HCT116 (cell line): Measurements from ENCODE around the gene VAMP8. TPM values are rescaled to one million over a fixed set of nuclear protein-coding genes. Genes with fewer than 3 reads are reported as not detected.

Experiments used
- ATAC-seq: fragments of 200-7000 bp; cut with Tn5 transposase; 2 replicates; pipeline ENCODE4 v1.9.1; 2020; ENCODE audit warnings: mild to moderate bottlenecking, moderate library complexity
- BruUV-seq: library from RNA; stranded (reverse); fragments of 400-500 nt; replicated peaks from 2 replicates; lab custom pipeline; 2021; lab: Mats Ljungman, UMichigan
- CTCF ChIA-PET: fragments of 300-600 bp; sonication (Branson Sonifier 250); formaldehyde crosslinking; loops from one replicate; lab custom pipeline; 2021; ENCODE audit warnings: antibody characterized with exemption; lab: Charles Lee
- POLR2A ChIA-PET: fragments of 300-600, 350-600 bp; sonication (Branson Sonifier 250); formaldehyde crosslinking; loops from one replicate; lab custom pipeline; 2021; ENCODE audit warnings: antibody characterized with exemption; lab: Charles Lee
- RAD21 ChIA-PET, 2 experiments: fragments of 300-600 bp; sonication (Branson Sonifier 250); formaldehyde crosslinking; loops; one replicate each; lab custom pipeline; 2023; ENCODE audit warnings: low total read pairs in 2 of 2; ENCODE audit not compliant: uncharacterized antibody in 2 of 2, unreplicated experiment in 2 of 2, low non-redundant PET in 1 of 2; lab: Charles Lee
- DNase-seq: peaks from one replicate; pipeline ENCODE4 v3.0.0-alpha.2; 2010; ENCODE audit warnings: low read depth, low spot score
- H2AFZ ChIP-seq: fragments of 200-600 bp; shearing (Covaris generic), sonication (generic); 2 replicates; pipeline ENCODE4 v1.6.1; 2017; ENCODE audit warnings: low read depth, mixed run types, mixed read lengths, antibody characterized with exemption, low read length; ENCODE audit not compliant: poor library complexity, severe bottlenecking
- H3K27ac ChIP-seq: 2 replicates; pipeline ENCODE4 v1.5.1; 2012; ENCODE audit warnings: low read depth, low read length
- H3K27me3 ChIP-seq: fragments of 200-600 bp; sonication (generic); 2 replicates; pipeline ENCODE4 v1.6.1; 2016; ENCODE audit warnings: mixed run types, low read length, mixed read lengths; ENCODE audit not compliant: insufficient read depth
- H3K36me3 ChIP-seq, 2 experiments: fragments of 200-500 bp in 1 of 2; fragments of 200-600 bp in 1 of 2; sonication (Bioruptor generic) in 1 of 2; sonication (generic) in 1 of 2; 2 replicates each; pipeline versions ENCODE4 v1.5.1 to v1.6.1; 2014 to 2016; ENCODE audit warnings: low read length in 2 of 2, inconsistent platforms in 1 of 2, mixed read lengths in 1 of 2, mixed run types in 1 of 2; ENCODE audit not compliant: insufficient read depth in 2 of 2, control insufficient read depth in 1 of 2
- H3K4me1 ChIP-seq, 2 experiments: fragments of 200-600 bp in 1 of 2; sonication (generic) in 1 of 2; 2 replicates each; pipeline versions ENCODE4 v1.5.1 to v1.6.1; 2012 to 2017; ENCODE audit warnings: low read length in 2 of 2, inconsistent platforms in 1 of 2, mild to moderate bottlenecking in 1 of 2, mixed read lengths in 1 of 2, mixed run types in 1 of 2, moderate library complexity in 1 of 2; ENCODE audit not compliant: insufficient read depth in 2 of 2, control insufficient read depth in 1 of 2
- H3K4me2 ChIP-seq: fragments of 200-600 bp; sonication (generic); 2 replicates; pipeline ENCODE4 v1.6.1; 2017; ENCODE audit warnings: mixed run types, low read length, mixed read lengths
- H3K4me3 ChIP-seq, 2 experiments: fragments of 200-600 bp in 1 of 2; sonication (generic) in 1 of 2; replicated peaks in 1 of 2; 2 replicates each; pipeline ENCODE4 v1.5.1; 2011 to 2016; ENCODE audit warnings: low read length in 2 of 2, control low read depth in 1 of 2, low read depth in 1 of 2, mild to moderate bottlenecking in 1 of 2, mixed read lengths in 1 of 2, mixed run types in 1 of 2
- H3K79me2 ChIP-seq: fragments of 200-600 bp; sonication (generic); 2 replicates; pipeline ENCODE4 v1.6.1; 2017; ENCODE audit warnings: mild to moderate bottlenecking, mixed run types, low read length, moderate library complexity, mixed read lengths; ENCODE audit not compliant: insufficient read depth
- H3K9ac ChIP-seq: fragments of 200-600 bp; sonication (generic); 2 replicates; pipeline ENCODE4 v1.6.1; 2016; ENCODE audit warnings: low read length, mixed read lengths
- H3K9me2 ChIP-seq: fragments of 200-600 bp; sonication (generic), shearing (Covaris generic); 2 replicates; pipeline ENCODE4 v1.6.1; 2017; ENCODE audit warnings: mixed run types, mild to moderate bottlenecking, moderate library complexity; ENCODE audit not compliant: insufficient read depth
- H3K9me3 ChIP-seq, 2 experiments: fragments of 200-500 bp in 1 of 2; fragments of 200-600 bp in 1 of 2; sonication (Bioruptor generic) in 1 of 2; sonication (generic) in 1 of 2; 2 replicates each; pipeline ENCODE4 v1.6.1; 2014 to 2017; ENCODE audit warnings: low read length in 2 of 2, mixed read lengths in 2 of 2, inconsistent platforms in 1 of 2, low read depth in 1 of 2, mild to moderate bottlenecking in 1 of 2, mixed run types in 1 of 2, moderate library complexity in 1 of 2; ENCODE audit not compliant: control insufficient read depth in 1 of 2, insufficient read depth in 1 of 2
- H4K20me1 ChIP-seq: fragments of 200-600 bp; sonication (generic), shearing (Covaris generic); 2 replicates; pipeline ENCODE4 v1.6.1; 2017; ENCODE audit warnings: mixed run types, mild to moderate bottlenecking, moderate library complexity; ENCODE audit not compliant: insufficient read depth
- ELF1 ChIP-seq: IDR thresholded peaks from 2 replicates; pipeline ENCODE4 v1.6.1; 2012; ENCODE audit warnings: low read depth, borderline replicate concordance
- EZH2 ChIP-seq: fragments of 200-600 bp; sonication (generic); IDR thresholded peaks from 2 replicates; pipeline ENCODE4 v1.6.1; 2017; ENCODE audit warnings: antibody characterized with exemption, mixed run types
- EZH2phosphoT487 ChIP-seq: fragments of 200-600 bp; IDR thresholded peaks from 2 replicates; pipeline ENCODE4 v1.6.1; 2018; ENCODE audit warnings: antibody characterized with exemption, borderline replicate concordance
- FOSL1 ChIP-seq: IDR thresholded peaks from 2 replicates; pipeline ENCODE4 v1.6.1; 2012; ENCODE audit warnings: low read depth
- MAX ChIP-seq: IDR thresholded peaks from 2 replicates; pipeline ENCODE4 v1.6.1; 2012
- POLR2AphosphoS5 ChIP-seq: IDR thresholded peaks from 2 replicates; pipeline ENCODE4 v1.6.1; 2011; ENCODE audit warnings: mild to moderate bottlenecking, low read depth, low read length, moderate library complexity
- RAD21 ChIP-seq: IDR thresholded peaks from 2 replicates; pipeline ENCODE4 v1.6.1; 2012; ENCODE audit warnings: low read depth, mild to moderate bottlenecking
- SIN3A ChIP-seq: IDR thresholded peaks from 2 replicates; pipeline ENCODE4 v1.6.1; 2012; ENCODE audit warnings: low read depth
- SP1 ChIP-seq: IDR thresholded peaks from 2 replicates; pipeline ENCODE4 v1.6.1; 2012; ENCODE audit warnings: low read depth
- SRF ChIP-seq: IDR thresholded peaks from 2 replicates; pipeline ENCODE4 v1.6.1; 2012; ENCODE audit warnings: low read depth
- TCF7L2 ChIP-seq: IDR thresholded peaks from 2 replicates; pipeline ENCODE4 v1.7.0; 2011; ENCODE audit warnings: borderline replicate concordance, inconsistent platforms; ENCODE audit not compliant: insufficient read depth, insufficient read length; ENCODE audit errors: extremely low read depth
- YY1 ChIP-seq: IDR thresholded peaks from 2 replicates; pipeline ENCODE4 v1.6.1; 2011; ENCODE audit warnings: low read length, low read depth, moderate library complexity, mild to moderate bottlenecking; ENCODE audit not compliant: insufficient replicate concordance; ENCODE audit errors: extremely low read depth
- ZFX ChIP-seq: fragments of 450-650 bp; IDR thresholded peaks from 2 replicates; pipeline ENCODE4 v1.6.1; 2017
- ZNF274 ChIP-seq: fragments of 200-500 bp; sonication (Bioruptor generic); IDR thresholded peaks from 2 replicates; pipeline ENCODE4 v1.6.1; 2014; ENCODE audit warnings: mild to moderate bottlenecking, low read depth, low read length, inconsistent platforms
- intact Hi-C: fragments of 100-400 bp; cut with micrococcal nuclease; formaldehyde crosslinking; loops from 2 replicates; pipeline ENCODE4 v1.10.0; 2022
- total RNA-seq: library from RNA; stranded (reverse); gene quantifications from one replicate; pipeline ENCODE4 v1.2.1, GENCODE V29; 2021; ENCODE audit not compliant: unreplicated experiment
- TF ChIP-seq, protein P1 (sequence below): IDR thresholded peaks from 2 replicates; pipeline ENCODE4 v1.6.1; 2011; ENCODE audit warnings: mild to moderate bottlenecking, low read length, moderate library complexity; ENCODE audit not compliant: insufficient replicate concordance; ENCODE audit errors: extremely low read depth
- TF ChIP-seq, protein P2 (sequence below), 3 experiments: fragments of 200-600 bp in 1 of 3; sonication (generic) in 1 of 3; IDR thresholded peaks in 2 of 3; conservative IDR thresholded peaks in 1 of 3; 2 replicates each; pipeline ENCODE4 v1.5.1; 2012 to 2017; ENCODE audit warnings: low read depth in 2 of 3, low read length in 2 of 3, antibody characterized with exemption in 1 of 3, borderline replicate concordance in 1 of 3, control low read depth in 1 of 3, mild to moderate bottlenecking in 1 of 3, mixed read lengths in 1 of 3, mixed run types in 1 of 3, moderate library complexity in 1 of 3; ENCODE audit not compliant: insufficient read depth in 1 of 3
- TF ChIP-seq, protein P3 (sequence below): IDR thresholded peaks from 2 replicates; pipeline ENCODE4 v1.6.1; 2012; ENCODE audit warnings: low read depth

Gene VAMP8
- total RNA-seq, 1 experiment from 2014 or later: 52.6 TPM

DNA sequence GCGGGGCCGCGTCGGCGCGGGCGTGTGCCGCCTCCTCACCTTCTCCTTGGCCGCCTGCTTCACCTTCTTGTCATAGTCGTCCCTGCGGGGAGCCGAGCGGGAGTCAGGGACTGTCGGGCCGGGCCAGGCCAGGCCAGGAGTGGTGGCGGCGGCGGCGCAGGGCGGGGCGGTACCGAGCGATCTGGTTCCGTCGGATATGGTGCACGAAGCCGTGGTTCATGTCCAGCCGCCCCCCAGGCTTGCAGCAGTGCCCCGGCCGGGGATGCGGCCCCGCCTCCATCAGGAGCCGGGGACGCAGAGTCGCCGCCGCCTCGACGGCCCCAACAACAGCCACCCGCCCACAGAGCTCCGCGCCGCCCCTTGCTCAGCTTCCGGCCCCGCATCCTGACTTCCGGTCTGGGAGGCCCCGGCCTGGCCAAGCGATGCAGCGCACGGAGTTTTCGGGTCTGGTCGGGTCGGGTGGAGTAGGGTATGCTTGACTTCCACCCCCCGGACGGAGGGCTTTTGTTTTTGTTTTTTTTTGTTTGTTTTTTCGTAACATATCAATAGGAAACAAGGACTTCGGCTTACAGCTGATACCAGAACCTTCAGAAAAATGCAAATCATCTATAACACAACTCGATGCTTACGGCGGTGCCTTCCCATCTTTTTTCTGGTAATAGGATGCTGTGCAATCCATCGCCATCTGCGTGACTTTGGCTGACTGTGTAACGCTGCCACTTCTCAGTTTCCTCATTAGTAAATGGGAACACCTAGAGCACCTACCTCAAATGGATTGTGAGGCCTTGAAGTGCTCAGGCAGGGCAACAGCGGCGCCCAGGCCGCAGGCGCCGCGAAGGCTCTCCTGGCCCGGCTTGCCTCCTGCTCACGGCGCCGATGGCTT lies 34.6 kb downstream of the VAMP8 start, which contains the start of gene C2orf68:
Gene C2orf68 (minus strand): TSS at position 362 of the 883 bp plus-strand sequence. CDS start 82 bp downstream, at position 280.
- peak; percentile 81 for DNase-seq
- POLR2A ChIA-PET: interaction anchor here (0.6 to 1.3 kb wide), 15 partner anchors 9 to 258 kb away, joined by 3 to 20 read pairs (median 3); partner anchors contain the start of genes GGCX, RETSAT, RNF181 and TMEM150A
- Histone ChIP-seq H3K9ac (peak within 1 kb of the TSS; percentile 86), H3K79me2 (peaks cover 33% of the 10 kb centered on the region), H3K9me2 (no peaks in the 10 kb centered on the region), H3K9me3 (no peaks in the 10 kb centered on the region), H3K36me3 (peaks cover 6 to 16% of the 10 kb centered on the region in 2 experiments), H4K20me1 (no peaks in the 10 kb centered on the region), H3K4me2 (peak within 1 kb of the TSS; percentile 93), H3K27me3 (no peaks in the 10 kb centered on the region), H3K4me3 (peak within 1 kb of the TSS; percentile 93 to 98), H2AFZ (no peak within 1 kb of the TSS), H3K4me1 (peaks cover 10 to 29% of the 10 kb centered on the region in 2 experiments), H3K27ac (peak within 1 kb of the TSS; percentile 87)
- RAD21 ChIA-PET: no interaction called here
- peak; percentile 76 for ATAC-seq
- TSS peak; percentile 90 for BruUV-seq
- intact Hi-C loops: loop anchor here (5.0 kb wide), 2 partner anchors 260 to 325 kb away; partner anchors contain the start of genes ELMOD3 and RETSAT
- CTCF ChIA-PET: interaction anchor here (1.3 to 1.5 kb wide), 2 partner anchors 9 to 25 kb away, joined by 3 to 5 read pairs; partner anchors contain the start of gene TMEM150A
- TF ChIP-seq EZH2phosphoT487 (no peak), TCF7L2 (no peak), ZFX (peak; percentile 95), EZH2 (no peak), ELF1 (no peak; the same call in 1 of the 2 replicates), MAX (peak; percentile 80), YY1 (no peak), POLR2AphosphoS5 (peak; percentile 99), FOSL1 (no peak), SP1 (peak; percentile 79), RAD21 (no peak), SRF (no peak), ZNF274 (no peak), SIN3A (peak; percentile 86)
- TF ChIP-seq, protein P1, sequence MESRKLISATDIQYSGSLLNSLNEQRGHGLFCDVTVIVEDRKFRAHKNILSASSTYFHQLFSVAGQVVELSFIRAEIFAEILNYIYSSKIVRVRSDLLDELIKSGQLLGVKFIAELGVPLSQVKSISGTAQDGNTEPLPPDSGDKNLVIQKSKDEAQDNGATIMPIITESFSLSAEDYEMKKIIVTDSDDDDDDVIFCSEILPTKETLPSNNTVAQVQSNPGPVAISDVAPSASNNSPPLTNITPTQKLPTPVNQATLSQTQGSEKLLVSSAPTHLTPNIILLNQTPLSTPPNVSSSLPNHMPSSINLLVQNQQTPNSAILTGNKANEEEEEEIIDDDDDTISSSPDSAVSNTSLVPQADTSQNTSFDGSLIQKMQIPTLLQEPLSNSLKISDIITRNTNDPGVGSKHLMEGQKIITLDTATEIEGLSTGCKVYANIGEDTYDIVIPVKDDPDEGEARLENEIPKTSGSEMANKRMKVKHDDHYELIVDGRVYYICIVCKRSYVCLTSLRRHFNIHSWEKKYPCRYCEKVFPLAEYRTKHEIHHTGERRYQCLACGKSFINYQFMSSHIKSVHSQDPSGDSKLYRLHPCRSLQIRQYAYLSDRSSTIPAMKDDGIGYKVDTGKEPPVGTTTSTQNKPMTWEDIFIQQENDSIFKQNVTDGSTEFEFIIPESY: peak; percentile 9
- TF ChIP-seq, protein P2, sequence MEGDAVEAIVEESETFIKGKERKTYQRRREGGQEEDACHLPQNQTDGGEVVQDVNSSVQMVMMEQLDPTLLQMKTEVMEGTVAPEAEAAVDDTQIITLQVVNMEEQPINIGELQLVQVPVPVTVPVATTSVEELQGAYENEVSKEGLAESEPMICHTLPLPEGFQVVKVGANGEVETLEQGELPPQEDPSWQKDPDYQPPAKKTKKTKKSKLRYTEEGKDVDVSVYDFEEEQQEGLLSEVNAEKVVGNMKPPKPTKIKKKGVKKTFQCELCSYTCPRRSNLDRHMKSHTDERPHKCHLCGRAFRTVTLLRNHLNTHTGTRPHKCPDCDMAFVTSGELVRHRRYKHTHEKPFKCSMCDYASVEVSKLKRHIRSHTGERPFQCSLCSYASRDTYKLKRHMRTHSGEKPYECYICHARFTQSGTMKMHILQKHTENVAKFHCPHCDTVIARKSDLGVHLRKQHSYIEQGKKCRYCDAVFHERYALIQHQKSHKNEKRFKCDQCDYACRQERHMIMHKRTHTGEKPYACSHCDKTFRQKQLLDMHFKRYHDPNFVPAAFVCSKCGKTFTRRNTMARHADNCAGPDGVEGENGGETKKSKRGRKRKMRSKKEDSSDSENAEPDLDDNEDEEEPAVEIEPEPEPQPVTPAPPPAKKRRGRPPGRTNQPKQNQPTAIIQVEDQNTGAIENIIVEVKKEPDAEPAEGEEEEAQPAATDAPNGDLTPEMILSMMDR (IDR thresholded peaks at IDR 0.05 in 2 of 3, conservative IDR thresholded peaks at IDR 0.05 in 1 of 3; ENCODE audit: borderline replicate concordance in 1 of 3, insufficient read depth in 1 of 3, low read depth in 2 of 3, low read length in 2 of 3): no peak
- TF ChIP-seq, protein P3, sequence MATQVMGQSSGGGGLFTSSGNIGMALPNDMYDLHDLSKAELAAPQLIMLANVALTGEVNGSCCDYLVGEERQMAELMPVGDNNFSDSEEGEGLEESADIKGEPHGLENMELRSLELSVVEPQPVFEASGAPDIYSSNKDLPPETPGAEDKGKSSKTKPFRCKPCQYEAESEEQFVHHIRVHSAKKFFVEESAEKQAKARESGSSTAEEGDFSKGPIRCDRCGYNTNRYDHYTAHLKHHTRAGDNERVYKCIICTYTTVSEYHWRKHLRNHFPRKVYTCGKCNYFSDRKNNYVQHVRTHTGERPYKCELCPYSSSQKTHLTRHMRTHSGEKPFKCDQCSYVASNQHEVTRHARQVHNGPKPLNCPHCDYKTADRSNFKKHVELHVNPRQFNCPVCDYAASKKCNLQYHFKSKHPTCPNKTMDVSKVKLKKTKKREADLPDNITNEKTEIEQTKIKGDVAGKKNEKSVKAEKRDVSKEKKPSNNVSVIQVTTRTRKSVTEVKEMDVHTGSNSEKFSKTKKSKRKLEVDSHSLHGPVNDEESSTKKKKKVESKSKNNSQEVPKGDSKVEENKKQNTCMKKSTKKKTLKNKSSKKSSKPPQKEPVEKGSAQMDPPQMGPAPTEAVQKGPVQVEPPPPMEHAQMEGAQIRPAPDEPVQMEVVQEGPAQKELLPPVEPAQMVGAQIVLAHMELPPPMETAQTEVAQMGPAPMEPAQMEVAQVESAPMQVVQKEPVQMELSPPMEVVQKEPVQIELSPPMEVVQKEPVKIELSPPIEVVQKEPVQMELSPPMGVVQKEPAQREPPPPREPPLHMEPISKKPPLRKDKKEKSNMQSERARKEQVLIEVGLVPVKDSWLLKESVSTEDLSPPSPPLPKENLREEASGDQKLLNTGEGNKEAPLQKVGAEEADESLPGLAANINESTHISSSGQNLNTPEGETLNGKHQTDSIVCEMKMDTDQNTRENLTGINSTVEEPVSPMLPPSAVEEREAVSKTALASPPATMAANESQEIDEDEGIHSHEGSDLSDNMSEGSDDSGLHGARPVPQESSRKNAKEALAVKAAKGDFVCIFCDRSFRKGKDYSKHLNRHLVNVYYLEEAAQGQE: no peak
